Measurements from ENCODE around the gene F7. TPM values are rescaled to one million over a fixed set of nuclear protein-coding genes. Genes with fewer than 3 reads are reported as not detected.

Gene F7
- total RNA-seq, 1 donor from 2014 or later, result 0.35 TPM

DNA sequence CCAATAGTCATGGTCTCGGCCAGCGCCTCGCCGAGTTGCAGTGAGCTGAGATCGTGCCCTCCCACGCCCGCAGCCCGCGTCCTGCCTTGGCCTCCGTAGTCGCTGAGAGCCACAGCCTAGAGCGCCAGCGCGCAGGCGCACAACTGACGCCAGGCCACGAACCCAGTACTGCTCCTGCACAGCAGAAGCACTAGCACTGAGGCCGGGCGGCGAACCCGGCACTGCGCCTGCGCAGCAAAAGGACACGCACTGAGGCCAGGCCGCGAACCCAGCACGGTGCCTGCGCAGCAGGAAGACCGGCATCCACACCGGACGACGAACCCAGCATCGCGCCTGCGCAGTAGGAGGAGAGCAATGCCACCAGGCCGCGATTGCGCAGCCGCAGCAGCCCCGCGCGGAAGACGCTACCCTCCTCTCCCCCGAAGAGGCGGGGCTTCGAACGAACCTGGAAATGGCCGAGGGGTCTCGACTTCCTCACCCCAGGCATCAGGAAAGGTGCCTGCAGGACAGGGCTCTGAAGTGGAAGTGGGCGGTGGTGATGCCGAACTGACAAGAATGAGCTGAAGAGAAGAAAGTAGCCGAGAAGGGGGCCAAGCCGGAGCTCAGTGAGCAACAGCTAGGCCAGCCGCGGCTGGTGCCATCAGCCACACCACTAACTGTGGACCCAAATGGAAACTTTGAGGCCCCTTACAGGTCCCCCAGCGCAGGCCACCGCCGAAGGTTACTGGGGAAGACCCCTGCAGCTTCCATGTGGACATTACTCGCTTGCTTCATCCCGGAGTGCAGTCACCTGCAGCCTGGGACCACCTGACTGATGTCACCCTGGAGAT, 24.5 kb downstream of the F7 start:
- DNase-seq (ENCODE audit: low spot score), result peak; percentile 83

DNA sequence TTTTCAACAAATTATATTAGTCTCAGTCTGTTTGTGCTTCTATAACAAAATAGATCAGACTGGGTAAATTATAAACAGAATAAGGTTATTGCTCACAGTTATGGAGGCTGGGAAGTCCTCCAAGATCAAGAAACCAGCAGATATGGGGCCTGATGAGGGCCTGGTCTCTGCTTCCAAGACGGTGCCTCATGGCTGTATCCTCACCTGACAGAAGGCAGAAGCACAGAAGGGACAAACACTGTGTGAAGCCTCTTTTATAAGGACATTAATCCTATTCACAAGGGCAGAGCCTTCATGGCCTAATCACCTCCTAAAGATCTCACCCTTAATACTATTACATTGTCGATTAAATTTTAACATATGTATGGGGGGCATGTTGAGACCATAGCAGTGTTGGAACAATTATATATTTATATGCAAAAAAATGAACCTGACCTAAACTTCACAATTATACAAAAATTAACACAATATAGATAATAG, 29.7 kb downstream of the F7 start:
- DNase-seq (ENCODE audit: low spot score), result peak; percentile 8

DNA sequence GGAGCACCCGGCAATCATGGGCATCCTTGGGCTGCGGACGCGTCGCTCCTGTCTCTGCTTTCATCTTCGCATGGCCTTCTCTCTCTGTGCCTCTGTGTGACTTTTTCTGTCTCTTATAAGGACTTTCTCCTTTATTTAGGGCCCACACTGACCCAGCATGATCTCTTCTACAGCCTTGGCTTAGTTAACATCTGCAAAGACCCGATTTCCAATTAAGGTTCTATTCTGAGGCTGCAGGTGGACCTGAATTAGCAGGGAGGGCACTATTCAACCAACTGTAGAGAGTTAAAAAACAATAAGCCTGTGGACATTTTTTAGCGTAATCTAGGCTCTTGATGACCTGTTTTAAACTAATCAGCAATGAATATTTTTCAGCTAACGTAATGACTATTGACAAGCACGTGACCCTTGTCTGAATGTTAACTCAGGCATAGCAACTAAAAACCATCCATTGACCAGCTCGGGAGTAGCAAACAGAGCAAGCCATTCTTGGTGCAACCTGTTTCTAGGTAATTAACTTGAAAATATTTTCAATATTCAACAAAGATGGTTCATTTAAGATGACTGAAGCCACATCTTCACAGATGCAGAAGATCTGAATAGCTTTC, 32.2 kb downstream of the F7 start:
- DNase-seq (ENCODE audit: low spot score), result peak; percentile 79

DNA sequence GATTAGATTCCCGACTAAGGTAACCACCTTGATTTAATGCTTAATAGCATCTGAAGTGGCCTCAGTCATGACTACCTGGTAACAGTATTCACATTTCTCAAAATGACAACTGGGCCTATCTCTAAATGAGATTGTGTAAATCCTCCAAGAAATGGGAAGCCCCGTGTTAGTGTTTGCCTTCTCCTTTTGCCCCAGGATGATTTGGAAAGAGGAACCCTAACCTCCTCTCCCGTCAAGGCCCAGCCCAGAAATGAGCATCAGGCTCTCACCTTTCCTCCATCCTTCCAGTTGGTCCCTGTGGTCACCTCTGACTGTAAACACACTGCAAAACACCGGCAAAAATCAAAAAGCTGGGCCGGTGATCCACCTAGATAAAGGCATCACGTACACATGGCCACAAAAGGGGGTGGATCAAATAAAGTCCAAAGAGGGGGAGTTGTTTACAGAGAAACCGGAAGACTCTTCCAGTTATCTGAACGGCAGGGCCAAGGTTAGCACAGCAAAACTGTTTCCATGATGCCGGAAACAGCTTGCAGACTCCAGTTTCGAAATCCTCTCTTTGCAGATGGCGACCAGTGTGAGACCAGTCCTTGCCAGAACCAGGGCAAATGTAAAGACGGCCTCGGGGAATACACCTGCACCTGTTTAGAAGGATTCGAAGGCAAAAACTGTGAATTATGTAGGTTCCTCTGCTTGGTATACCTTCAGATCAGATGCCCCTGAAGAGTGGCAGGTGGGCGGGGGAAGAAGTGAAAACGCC, 33.4 kb downstream of the F7 start:
- peak; percentile 62 for DNase-seq (ENCODE audit: low spot score)

DNA sequence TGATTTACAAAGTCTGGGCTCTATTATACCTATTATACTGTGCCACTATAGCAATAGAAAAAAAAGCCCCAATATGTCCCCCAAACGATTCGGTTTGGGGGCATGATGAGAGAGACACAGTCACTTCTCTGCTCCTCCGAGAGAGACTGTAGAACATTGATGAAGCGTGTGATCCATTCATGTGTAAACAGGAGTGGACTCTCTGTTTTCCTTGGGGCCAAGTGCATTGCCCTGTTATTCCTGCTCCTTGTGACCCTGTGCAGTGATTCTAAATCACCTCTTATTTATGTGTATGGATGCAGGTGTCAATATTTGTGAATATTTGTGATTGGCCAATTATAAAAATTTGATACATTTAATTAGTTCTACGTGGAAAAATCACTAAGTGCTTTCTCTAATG, 34.0 kb downstream of the F7 start:
- DNase-seq (ENCODE audit: low spot score), result no peak

DNA sequence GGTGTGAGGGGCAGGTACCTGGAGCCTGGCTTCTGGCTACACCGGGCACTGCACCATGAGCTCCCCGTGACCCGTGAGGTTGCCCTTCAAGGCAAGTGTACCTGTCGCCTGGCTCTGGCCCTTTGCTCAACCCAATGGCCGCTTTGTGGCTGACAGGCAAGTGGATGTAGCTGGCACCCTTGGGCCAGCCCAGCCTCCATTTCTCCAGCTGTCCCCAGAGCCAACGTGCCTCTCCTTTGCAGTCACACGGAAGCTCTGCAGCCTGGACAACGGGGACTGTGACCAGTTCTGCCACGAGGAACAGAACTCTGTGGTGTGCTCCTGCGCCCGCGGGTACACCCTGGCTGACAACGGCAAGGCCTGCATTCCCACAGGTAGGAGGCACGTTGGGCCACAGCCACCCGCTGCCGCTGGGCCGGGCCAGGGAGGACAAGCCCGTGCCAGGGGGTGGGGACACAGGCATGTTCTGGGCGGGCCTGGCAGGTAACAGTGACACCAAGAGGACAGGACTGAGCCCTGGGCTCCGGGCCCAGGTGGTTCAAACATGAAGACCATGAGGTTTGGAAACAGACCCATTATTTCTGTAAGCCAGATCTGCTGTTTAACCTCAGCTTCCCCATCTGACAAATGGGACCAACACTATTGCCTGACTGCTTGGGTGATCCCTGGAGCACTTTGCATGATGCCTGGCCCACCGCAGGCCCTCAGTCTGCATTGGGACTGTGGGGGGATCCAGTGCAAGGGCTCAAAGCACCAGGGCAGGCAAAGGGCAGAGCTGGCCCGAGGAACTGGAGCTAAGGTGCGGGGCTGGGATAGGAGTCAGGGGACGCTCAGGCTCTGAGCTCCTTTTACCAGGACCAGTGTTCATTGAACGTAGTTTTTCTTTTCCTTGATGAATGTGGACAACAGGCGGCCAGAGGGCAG, 35.3 kb downstream of the F7 start:
- DNase-seq (ENCODE audit: low spot score), result peak; percentile 83

DNA sequence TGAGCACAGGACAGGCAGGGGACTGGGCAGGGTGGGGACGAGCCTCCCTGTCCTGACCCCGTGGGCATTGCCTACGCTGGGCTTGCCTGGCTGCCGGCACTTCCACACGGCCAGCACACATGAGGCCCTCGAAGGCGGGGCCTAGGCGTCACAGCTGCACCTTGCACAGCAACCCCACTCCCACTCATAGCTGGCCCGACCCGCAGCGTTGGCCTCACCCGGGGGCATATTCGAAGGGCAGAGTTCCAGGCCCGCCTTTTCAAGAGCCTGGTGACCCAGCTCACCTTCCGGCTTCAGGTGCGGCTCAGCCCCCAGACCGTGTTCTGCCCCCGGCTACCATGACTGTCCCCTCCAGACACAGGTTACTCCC, 36.0 kb downstream of the F7 start:
- DNase-seq (ENCODE audit: low spot score), result peak; percentile 81

DNA sequence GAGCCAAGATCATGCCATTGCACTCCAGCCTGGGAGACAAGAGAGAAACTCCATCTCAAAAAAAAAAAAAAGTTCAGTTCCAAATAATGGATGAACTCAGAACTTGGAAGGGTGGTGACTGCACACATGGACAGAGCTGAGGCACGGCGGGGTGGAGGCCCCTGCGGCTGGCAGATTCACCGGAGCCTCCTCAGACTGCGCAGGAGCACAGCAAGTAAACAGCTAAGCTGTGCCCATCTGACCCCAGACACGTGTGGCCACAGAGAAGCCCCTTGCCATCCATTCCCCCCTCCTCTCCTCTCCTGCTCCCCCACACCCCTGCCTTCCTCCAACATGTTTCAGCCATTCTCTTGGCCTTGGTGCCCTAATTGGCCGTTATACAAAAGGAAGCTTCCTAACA, 37.3 kb downstream of the F7 start:
- DNase-seq (ENCODE audit: low spot score), result peak; percentile 74

DNA sequence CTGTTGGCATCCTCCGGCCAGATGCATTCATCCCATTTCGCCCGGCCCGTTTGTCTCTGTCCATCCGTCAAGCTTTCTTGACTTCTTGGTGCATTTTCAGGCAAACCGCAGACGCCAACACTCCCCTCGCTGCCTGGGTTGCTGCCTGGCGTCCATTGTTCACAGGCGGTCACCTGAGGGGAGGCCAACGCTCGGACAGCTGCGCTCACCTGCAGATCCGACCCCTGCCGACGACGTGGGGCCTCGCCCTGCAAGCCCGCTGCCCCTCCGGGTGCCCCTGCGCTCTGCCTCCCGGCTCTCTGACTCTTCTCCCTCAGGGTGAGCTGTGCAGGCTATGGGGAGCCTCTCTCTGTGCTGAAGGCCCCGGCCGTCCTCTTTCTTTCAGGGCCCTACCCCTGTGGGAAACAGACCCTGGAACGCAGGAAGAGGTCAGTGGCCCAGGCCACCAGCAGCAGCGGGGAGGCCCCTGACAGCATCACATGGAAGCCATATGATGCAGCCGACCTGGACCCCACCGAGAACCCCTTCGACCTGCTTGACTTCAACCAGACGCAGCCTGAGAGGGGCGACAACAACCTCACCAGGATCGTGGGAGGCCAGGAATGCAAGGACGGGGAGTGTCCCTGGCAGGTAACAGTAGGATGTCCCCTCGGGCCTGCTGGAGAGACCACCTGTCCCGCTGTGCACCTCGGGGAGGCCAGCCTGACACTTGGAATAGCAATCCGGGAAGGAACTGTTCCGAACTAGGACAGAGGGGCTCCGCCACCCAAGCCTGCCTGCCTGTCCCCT, 38.1 kb downstream of the F7 start:
- DNase-seq (ENCODE audit: low spot score), result peak; percentile 87

DNA sequence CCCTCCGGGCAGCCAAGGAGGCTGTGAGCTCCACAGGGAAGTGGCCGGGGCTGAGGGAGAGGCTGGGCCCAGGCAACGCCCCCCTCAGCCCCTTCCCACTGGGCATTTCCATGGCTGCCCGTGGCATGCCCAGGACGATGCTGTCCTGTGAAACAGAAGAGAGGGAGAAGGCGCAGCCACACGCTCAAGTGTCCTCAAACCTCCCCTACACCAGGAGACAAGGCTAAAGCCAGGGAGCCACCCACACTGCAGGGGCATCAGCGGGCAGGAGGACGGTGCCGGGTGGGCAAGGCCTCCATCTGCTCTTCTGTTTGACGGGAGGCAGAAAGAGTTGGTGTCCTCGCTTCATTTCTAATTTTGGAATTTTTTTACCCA, 38.7 kb downstream of the F7 start:
- peak; percentile 84 for DNase-seq (ENCODE audit: low spot score)

DNA sequence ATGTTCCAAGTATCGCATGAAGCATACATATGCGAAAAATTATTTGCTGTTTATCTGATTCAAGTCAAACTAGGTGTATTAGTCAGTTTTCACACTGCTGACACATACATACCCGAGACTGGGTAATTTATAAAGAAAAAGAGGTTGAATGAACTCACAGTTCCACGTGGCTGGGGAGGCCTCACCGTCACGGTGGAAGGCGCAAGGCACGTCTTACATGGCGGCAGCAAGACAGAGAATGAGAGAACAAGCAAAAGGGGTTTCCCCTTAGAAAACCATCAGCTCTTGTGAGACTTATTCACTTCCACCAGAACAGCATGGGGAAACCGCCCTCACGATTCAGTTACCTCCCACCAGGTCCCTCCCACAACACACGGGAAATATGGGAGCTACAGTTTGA, 39.9 kb downstream of the F7 start:
- peak; percentile 26 for DNase-seq (ENCODE audit: low spot score)

DNA sequence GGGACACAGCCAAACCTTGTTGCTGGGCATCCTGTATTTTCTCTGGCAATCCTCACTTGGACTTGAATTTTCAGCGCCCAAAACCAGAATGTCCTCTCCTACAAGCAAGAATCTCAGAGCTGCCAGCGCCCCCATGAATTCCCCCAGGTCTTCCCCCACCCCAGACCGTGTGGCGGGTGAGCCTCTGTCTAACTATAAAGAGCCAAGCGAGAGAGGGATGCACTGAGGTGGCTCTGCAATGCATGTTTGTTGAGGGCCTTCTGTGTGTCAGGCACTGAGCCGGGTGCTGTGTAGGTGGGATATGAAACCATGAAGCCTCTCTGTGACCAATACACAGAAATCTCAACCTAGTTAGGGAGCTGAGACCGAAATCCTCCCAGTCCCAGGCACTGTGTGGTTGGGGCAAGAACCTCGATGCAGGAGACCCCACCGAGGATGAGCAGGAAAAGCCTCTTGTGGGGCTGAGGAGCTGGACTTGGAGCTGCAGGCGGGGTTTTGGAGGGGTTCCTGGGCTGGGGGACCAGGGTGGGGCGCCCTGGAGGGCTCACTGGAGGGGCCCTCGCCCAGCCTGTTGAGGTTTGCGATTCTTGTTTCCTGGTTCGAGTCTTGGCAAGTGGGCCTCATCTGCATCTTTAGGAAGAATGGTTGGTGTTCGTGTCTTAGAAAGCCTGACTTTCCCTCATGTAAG, 40.5 kb downstream of the F7 start:
- DNase-seq (ENCODE audit: low spot score), result peak; percentile 65

DNA sequence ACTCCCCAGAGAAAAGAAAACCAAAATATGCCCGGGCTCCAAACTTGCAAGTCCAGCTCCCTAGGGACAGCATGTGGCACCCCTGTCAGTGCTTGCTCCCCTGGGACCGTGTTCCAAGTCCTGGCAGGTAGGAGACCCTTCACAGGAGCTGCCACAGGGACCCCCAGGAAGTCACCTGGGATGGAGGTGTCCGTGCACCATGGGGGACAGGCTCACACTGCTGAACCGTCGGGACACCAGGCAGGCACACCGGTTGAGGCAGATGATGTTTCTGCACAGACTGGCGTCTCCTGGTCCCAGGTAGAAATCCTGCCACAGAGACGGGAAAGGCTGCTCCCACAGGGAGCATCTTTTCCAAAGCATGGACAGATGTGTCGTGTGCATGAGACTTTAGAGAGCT, 41.2 kb downstream of the F7 start:
- peak; percentile 59 for DNase-seq (ENCODE audit: low spot score)

DNA sequence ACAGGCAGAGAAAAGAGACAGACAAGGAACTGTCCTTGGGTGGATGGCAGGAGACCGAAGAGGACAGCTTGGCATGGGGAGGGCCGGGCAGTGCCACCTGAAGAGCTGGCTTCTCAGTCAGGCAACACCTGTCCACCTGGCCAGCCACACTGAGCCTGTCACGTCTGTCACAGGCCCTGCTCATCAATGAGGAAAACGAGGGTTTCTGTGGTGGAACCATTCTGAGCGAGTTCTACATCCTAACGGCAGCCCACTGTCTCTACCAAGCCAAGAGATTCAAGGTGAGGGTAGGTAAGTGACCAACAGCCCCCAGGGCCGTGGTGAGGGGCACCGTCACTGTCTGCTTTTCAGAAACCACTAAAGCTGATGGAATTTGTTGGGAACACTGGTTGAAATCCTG, 41.6 kb downstream of the F7 start:
- peak; percentile 69 for DNase-seq (ENCODE audit: low spot score)

DNA sequence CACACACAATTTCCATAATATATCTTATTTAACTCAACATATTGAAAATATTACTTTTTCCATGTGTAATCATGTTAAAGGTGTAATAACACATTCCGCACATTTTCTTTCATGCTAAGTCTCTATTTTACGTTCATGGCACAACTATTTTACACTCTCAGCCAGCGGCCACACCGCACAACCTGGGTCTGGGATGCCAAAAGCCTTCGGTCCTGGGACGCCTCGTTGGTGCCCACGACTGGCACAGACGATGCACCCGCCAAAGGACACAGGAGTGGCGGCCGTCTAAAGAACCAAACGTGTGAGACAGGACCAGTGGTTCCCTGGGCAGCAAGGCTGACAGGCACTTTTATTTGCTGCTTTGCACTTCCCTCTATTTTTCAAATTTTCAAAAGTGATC, 42.8 kb downstream of the F7 start:
- DNase-seq (ENCODE audit: low spot score), result peak; percentile 20

DNA sequence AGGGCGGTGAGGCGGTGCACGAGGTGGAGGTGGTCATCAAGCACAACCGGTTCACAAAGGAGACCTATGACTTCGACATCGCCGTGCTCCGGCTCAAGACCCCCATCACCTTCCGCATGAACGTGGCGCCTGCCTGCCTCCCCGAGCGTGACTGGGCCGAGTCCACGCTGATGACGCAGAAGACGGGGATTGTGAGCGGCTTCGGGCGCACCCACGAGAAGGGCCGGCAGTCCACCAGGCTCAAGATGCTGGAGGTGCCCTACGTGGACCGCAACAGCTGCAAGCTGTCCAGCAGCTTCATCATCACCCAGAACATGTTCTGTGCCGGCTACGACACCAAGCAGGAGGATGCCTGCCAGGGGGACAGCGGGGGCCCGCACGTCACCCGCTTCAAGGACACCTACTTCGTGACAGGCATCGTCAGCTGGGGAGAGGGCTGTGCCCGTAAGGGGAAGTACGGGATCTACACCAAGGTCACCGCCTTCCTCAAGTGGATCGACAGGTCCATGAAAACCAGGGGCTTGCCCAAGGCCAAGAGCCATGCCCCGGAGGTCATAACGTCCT, 43.4 kb downstream of the F7 start:
- peak; percentile 73 for DNase-seq (ENCODE audit: low spot score)

DNA sequence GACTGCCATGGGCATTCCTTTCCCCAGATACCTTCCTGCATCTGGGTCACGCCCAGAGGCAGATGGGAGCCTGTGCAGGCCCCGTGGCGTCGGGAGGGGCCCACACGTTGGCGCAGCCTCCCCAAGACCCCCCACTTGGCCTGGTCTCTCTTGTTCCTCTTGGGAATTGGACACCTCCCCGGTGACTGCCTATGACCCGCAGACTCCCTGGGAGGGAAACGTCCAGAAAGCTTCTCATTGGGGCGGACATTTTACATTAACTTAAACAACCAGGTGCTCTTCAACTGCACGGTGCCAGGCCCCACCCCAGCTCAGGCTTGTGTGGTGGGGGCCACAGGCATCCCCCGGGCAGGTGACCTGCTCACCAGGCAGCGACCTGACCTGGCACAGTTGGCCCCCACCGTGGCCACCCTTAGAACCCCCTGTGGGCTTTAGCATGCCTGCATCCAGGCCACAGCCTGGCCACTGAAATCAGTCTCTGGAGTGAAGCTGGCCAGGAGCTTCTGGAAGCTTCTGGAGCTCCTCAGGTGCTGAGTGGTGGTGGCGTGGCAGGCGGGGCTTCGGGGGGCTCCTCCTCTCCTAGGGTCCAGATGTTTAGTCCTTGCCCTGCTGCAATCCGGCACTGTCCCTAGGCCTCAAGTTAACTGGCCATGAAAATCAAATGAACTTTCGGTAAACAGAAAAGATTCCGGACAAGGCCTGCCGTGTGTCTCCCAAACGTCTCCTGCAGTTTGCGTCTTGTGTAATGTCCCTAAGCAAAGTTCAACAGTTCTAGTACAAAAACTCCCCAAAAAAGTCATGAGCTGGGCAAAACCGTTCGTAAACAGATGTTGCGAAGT, 44.3 kb downstream of the F7 start:
- peak; percentile 87 for DNase-seq (ENCODE audit: low spot score)

All from mesenteric fat pad (tissue), 1 donor.